ENCODE measurements around the gene H2BW2. TPM values are rescaled to one million over a fixed set of nuclear protein-coding genes. Genes with fewer than 3 reads are reported as not detected.
"Not testable (repeated sequence)": the region's sequence is repeated elsewhere in the genome, so short reads cannot be mapped to it uniquely, and the experiment has no call there.

H2BW2 gene
- 0.11 to 0.20 TPM in 2 of 3 replicates, not detected in the other for total RNA-seq

DNA sequence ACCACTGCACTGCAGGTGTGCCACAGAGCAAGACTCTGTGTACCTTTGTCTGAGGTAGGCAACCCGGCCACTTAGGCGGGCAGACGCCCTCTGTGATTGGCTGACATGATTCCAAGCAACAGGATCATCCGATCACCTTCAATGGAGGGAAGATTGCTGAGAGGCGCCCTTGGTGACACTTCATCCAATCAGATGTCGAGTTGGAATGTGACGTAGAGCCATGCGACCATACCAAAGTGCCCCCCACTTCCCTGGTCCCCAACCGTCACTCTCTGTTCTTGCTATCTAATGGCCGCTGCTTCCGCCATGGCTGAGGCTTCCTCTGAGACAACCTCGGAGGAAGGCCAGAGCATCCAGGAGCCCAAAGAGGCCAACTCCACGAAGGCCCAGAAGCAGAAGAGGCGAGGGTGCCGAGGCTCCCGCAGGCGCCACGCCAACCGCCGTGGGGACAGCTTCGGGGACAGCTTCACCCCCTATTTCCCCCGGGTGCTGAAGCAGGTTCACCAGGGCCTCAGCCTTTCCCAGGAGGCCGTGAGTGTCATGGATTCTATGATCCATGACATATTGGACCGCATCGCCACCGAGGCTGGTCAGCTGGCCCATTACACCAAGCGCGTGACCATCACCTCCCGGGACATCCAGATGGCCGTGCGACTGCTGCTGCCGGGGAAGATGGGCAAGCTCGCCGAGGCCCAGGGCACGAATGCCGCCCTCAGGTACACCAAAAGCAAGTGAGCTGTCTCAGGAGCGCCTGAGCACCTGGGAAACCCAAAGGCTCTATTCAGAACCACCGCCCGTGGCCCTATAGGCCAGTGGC, at the start of gene H2BW2:
Gene H2BW2, plus strand, starts transcription at position 268 of the 817 bp plus-strand sequence. Its CDS starts 39 bp downstream, at position 307.
- H3K27me3 Mint-ChIP-seq (ENCODE audit: low read depth), result peaks cover 5% of the 10 kb centered on the region
- no peaks in the 10 kb centered on the region for H3K36me3 Mint-ChIP-seq
- no peak within 1 kb of the TSS for H3K27ac Mint-ChIP-seq
- H3K4me3 Mint-ChIP-seq, result no peak within 1 kb of the TSS
- DNase-seq (ENCODE audit: low spot score in 2 of 2, unreplicated experiment in 2 of 2), result no peak
- H3K4me1 Mint-ChIP-seq, result no peaks in the 10 kb centered on the region
- TF ChIP-seq CTCF (IDR thresholded peaks at IDR 0.05; ENCODE audit: unreplicated experiment), result no peak
- peaks cover 58% of the 10 kb centered on the region for H3K9me3 Mint-ChIP-seq

DNA sequence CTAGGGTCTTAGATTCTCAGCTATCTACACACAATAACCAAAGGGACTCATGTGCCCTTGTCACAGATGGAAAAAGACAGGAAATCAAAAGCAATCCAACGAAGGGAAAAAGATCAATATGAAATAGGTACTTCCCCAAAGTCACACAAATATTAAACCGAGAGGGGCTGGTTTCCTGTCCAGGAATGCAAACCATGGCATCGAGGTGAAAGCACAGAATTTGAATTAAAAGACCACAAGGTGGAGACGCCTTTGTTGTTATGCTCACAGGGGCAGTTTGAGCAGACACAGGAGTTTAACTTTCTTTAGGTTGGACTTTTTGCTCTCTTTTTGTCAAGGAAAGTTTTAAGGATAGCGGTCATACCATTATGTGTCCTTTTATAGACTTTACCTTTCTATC, 40.5 kb upstream of the H2BW2 start:
- no peaks in the 10 kb centered on the region for H3K27me3 Mint-ChIP-seq (ENCODE audit: low read depth)
- no peak for TF ChIP-seq CTCF (IDR thresholded peaks at IDR 0.05; ENCODE audit: unreplicated experiment)
- DNase-seq (ENCODE audit: low spot score in 2 of 2, unreplicated experiment in 2 of 2), result no peak
- no peak overlapping the region for H3K27ac Mint-ChIP-seq
- peaks cover 4% of the 10 kb centered on the region for H3K4me1 Mint-ChIP-seq
- peaks cover 28% of the 10 kb centered on the region for H3K9me3 Mint-ChIP-seq
- H3K36me3 Mint-ChIP-seq, result no peaks in the 10 kb centered on the region
- H3K4me3 Mint-ChIP-seq, result no peak overlapping the region

- Mint-ChIP-seq H3K9me3 (peaks cover 52% of the 10 kb centered on the region), H3K27me3 (ENCODE audit: low read depth) (peaks cover 20% of the 10 kb centered on the region), H3K4me1 (no peaks in the 10 kb centered on the region)
Measured at GRCh38 chrX:104008831-104009230, 30.9 kb upstream of the H2BW2 start.

DNA sequence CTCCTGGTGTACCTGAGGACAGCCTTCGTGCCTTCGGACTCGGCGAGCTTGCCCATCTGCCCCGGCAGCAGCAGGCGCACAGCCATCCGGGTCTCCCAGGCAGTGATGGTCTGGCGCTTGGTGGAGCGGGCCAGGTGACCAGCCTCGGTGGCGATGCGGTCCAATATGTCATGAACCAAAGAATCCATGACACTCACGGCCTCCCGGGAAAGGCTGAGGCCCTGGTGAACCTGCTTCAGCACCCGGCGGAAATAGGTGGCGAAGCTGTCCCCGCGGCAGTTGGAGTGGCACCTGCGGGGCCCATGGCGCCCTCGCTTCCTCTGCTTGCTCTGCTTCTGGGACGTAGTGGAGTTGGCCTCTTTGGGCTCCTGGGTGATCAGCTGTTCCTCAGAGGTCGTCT, 26.6 kb upstream of the H2BW2 start:
- H3K36me3 Mint-ChIP-seq, result no peaks in the 10 kb centered on the region
- peaks cover 43% of the 10 kb centered on the region for H3K9me3 Mint-ChIP-seq
- H3K27me3 Mint-ChIP-seq (ENCODE audit: low read depth), result peaks cover 29% of the 10 kb centered on the region
- no peak for TF ChIP-seq CTCF (IDR thresholded peaks at IDR 0.05; ENCODE audit: unreplicated experiment)
- H3K4me3 Mint-ChIP-seq, result no peak overlapping the region
- no peak for DNase-seq (ENCODE audit: low spot score in 2 of 2, unreplicated experiment in 2 of 2)
- no peaks in the 10 kb centered on the region for H3K4me1 Mint-ChIP-seq
- H3K27ac Mint-ChIP-seq, result no peak overlapping the region

More at GRCh38 chrX:104008831-104009230, 30.9 kb upstream of the H2BW2 start:
- H3K4me3 Mint-ChIP-seq, result no peak overlapping the region
- H3K36me3 Mint-ChIP-seq, result no peaks in the 10 kb centered on the region
- H3K27ac Mint-ChIP-seq, result no peak overlapping the region
- DNase-seq (ENCODE audit: low spot score in 2 of 2, unreplicated experiment in 2 of 2), result no peak
- TF ChIP-seq CTCF (IDR thresholded peaks at IDR 0.05; ENCODE audit: unreplicated experiment), result no peak

DNA sequence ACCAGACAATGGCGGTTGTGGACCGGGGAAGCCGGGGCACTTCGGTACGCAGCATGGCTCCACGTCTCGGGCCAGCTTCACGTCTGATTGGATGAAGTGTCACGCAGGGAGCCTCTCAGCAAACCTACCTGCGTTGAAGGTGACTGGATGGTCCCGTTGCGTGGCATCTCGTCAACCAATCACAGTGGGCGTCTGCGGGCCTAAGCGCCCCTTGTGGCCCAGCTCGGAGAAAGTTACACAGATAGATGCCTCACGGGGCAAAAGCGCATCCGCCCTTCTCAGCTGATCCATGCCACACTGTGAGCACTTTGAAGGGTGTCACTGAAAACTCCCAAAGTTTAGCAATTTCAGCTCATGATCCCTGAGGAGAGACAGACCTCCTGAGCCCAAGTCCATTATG, 26.1 kb upstream of the H2BW2 start, which contains the start of gene H2BW1:
Gene H2BW1, minus strand, starts transcription at position 103 of the 400 bp plus-strand sequence. CDS start 132 bp downstream, outside the sequence.
- H3K9me3 Mint-ChIP-seq, result peaks cover 40% of the 10 kb centered on the region
- TF ChIP-seq CTCF (IDR thresholded peaks at IDR 0.05; ENCODE audit: unreplicated experiment), result no peak
- H3K36me3 Mint-ChIP-seq, result no peaks in the 10 kb centered on the region

GRCh38 chrX:104015576-104015975, 24.2 kb upstream of the H2BW2 start:
- not testable (repeated sequence) for H3K4me3 Mint-ChIP-seq; H3K27ac Mint-ChIP-seq; DNase-seq (ENCODE audit: low spot score in 2 of 2, unreplicated experiment in 2 of 2); H3K36me3 Mint-ChIP-seq; H3K4me1 Mint-ChIP-seq
- peaks cover 22% of the 10 kb centered on the region for H3K27me3 Mint-ChIP-seq (ENCODE audit: low read depth)
- peaks cover 39% of the 10 kb centered on the region for H3K9me3 Mint-ChIP-seq

More for the DNA sequence above, 26.1 kb upstream of the H2BW2 start, which contains the start of gene H2BW1:
- no peak for DNase-seq (ENCODE audit: low spot score in 2 of 2, unreplicated experiment in 2 of 2)
- no peak within 1 kb of the TSS for H3K27ac Mint-ChIP-seq
- H3K4me3 Mint-ChIP-seq, result no peak within 1 kb of the TSS
- peaks cover 32% of the 10 kb centered on the region for H3K27me3 Mint-ChIP-seq (ENCODE audit: low read depth)
- H3K4me1 Mint-ChIP-seq, result no peaks in the 10 kb centered on the region

Measured in mesothelial cell of epicardium (in vitro differentiated cells).